ENCODE results near the gene NT5C3A. TPM values are rescaled to one million over a fixed set of nuclear protein-coding genes. Genes with fewer than 3 reads are reported as not detected.

NT5C3A gene
- total and polyA plus RNA-seq, 2 of the 8 experiments (the other 6 are each of a cell fraction or from before 2014, with no cell fraction given): 7.5 to 22.7 TPM

- no peaks in the 10 kb centered on the region for H3K4me1 ChIP-seq (replicated peaks in 1 of 4; ENCODE audit: control insufficient read depth in 3 of 4, insufficient read depth in 4 of 4, low read length in 3 of 4)
These were observed 18.2 kb downstream of the NT5C3A start for GRCh38 chr7:33044401-33044718.

More at GRCh38 chr7:33044401-33044718, 18.2 kb downstream of the NT5C3A start:
- CTCF ChIA-PET (ENCODE audit: partially characterized antibody): interaction anchor here (1.2 kb wide), 1 partner anchor 63 kb away, joined by 3 read pairs; no protein-coding TSS in a partner anchor
- WGBS, 2 experiments (ENCODE audit: extremely low coverage in 1 of 2, insufficient coverage in 1 of 2, insufficient read length in 1 of 2, insufficient replicate concordance in 2 of 2, low coverage in 1 of 2, low lambda C conversion rate in 2 of 2, missing lambda C conversion rate in 1 of 2): 88% methylated on average over 3 of the region's 3 CpGs; no CpG with 5 or more reads in 1 of the 2 experiments
- Histone ChIP-seq H3K4me3 (ENCODE audit: extremely low read depth in 1 of 4, insufficient read depth in 2 of 4, low read depth in 3 of 4, low read length in 4 of 4) (no peak overlapping the region), H4K91ac (replicated peaks; ENCODE audit: insufficient read length, low read length) (no peak overlapping the region), H3K36me3 (ENCODE audit: control insufficient read depth in 2 of 4, insufficient read depth in 4 of 4, low read length in 3 of 4) (no peaks in the 10 kb centered on the region), H2BK5ac (ENCODE audit: low read depth, low read length) (no peak overlapping the region), H3K4ac (replicated peaks; ENCODE audit: insufficient read length, low read depth, low read length) (no peak overlapping the region), H4K8ac (ENCODE audit: extremely low read depth, insufficient read depth, low read length) (no peak overlapping the region), H3K9me3 (ENCODE audit: insufficient read depth in 2 of 2, low read depth in 1 of 2, low read length in 1 of 2) (no peaks in the 10 kb centered on the region), H3K23me2 (ENCODE audit: low read depth, low read length) (no peaks in the 10 kb centered on the region), H3K18ac (ENCODE audit: extremely low read depth, low read length) (no peak overlapping the region), H3K14ac (ENCODE audit: insufficient read length) (no peak overlapping the region), H3K9ac (replicated peaks in 1 of 4; ENCODE audit: extremely low read depth in 1 of 4, low read depth in 3 of 4, low read length in 3 of 4) (no peak overlapping the region), H2BK20ac (ENCODE audit: low read length) (no peak overlapping the region), H2AK5ac (ENCODE audit: low read depth, low read length) (no peak overlapping the region), H2BK12ac (ENCODE audit: low read depth, low read length) (no peak overlapping the region), H3K56ac (replicated peaks; ENCODE audit: insufficient read length, low read depth, low read length) (no peak overlapping the region), H4K20me1 (replicated peaks in 1 of 2; ENCODE audit: control insufficient read depth in 1 of 2, insufficient read depth in 2 of 2, low read length in 2 of 2) (peaks cover 3 to 4% of the 10 kb centered on the region in 2 experiments), H3K79me2 (ENCODE audit: control insufficient read depth in 1 of 2, insufficient read depth in 2 of 2, low read length in 2 of 2) (peaks cover 0 to 88% of the 10 kb centered on the region in 2 experiments), H2AFZ (ENCODE audit: low read length) (no peak overlapping the region), H4K5ac (ENCODE audit: insufficient read length, low read depth, low read length) (no peak overlapping the region), H2BK120ac (replicated peaks; ENCODE audit: low read depth, low read length) (no peak overlapping the region), H3K27me3 (replicated peaks in 1 of 4; ENCODE audit: control insufficient read depth in 3 of 4, extremely low read depth in 1 of 4, insufficient read depth in 3 of 4, low read length in 3 of 4) (no peaks in the 10 kb centered on the region), H3K23ac (ENCODE audit: insufficient read length) (no peak overlapping the region), H3K27ac (ENCODE audit: low read depth, low read length) (no peak overlapping the region), H2BK15ac (ENCODE audit: low read length) (no peak overlapping the region), H3K79me1 (ENCODE audit: low read depth, low read length) (peaks cover 3% of the 10 kb centered on the region), H3K4me2 (ENCODE audit: insufficient read depth in 1 of 2, low read depth in 2 of 2, low read length in 2 of 2) (no peak overlapping the region)
- no peak for DNase-seq (ENCODE audit: low read depth in 1 of 2, low spot score in 2 of 2)
- no peak for TF ChIP-seq KDM5A (IDR thresholded peaks at IDR 0.05; ENCODE audit: low read length)
- no peak for TF ChIP-seq SP1 (IDR thresholded peaks at IDR 0.05; ENCODE audit: low read depth, low read length)
- FAIRE-seq: no peak
- POLR2A ChIA-PET (ENCODE audit: partially characterized antibody): interaction anchor here (0.7 kb wide), 1 partner anchor 152 kb away, joined by 3 read pairs; no protein-coding TSS in a partner anchor

Data from H1 (cell line).